Renal cortical epithelial cell (primary cell): Measurements from ENCODE around the gene DHX35. TPM values are rescaled to one million over a fixed set of nuclear protein-coding genes. Genes with fewer than 3 reads are reported as not detected.
"Not testable (repeated sequence)": the region's sequence is repeated elsewhere in the genome, so short reads cannot be mapped to it uniquely, and the experiment has no call there.

ENCODE experiments used
- DNase-seq: peaks from one replicate; pipeline ENCODE4 v3.0.0-alpha.2; 2011; ENCODE audit warnings: low read depth
- total RNA-seq: library from RNA; depleted of rRNA; stranded (reverse); fragments of >200 nt; gene quantifications from 2 replicates; pipeline ENCODE4 v1.2.3, GENCODE V29; 2014

DHX35 gene
- total RNA-seq, 1 donor from 2014 or later, result 10.4 TPM

- no peak for DNase-seq
Measured at GRCh38 chr20:38975539-38976120, 13.5 kb downstream of the DHX35 start.

- no peak for DNase-seq
Measured at GRCh38 chr20:38979434-38979833, 17.3 kb downstream of the DHX35 start.

- no peak for DNase-seq
Measured at GRCh38 chr20:38979842-38980241, 17.7 kb downstream of the DHX35 start.

- no peak for DNase-seq
Measured at GRCh38 chr20:38982291-38982690, 20.1 kb downstream of the DHX35 start.

GRCh38 chr20:38985060-38985459, 22.9 kb downstream of the DHX35 start:
- peak; percentile 11 for DNase-seq

GRCh38 chr20:38985603-38986170, 23.5 kb downstream of the DHX35 start:
- DNase-seq, result peak; percentile 90

GRCh38 chr20:38986663-38987062, 24.5 kb downstream of the DHX35 start:
- no peak for DNase-seq

- DNase-seq, result no peak
Measured at GRCh38 chr20:38987777-38988176, 25.6 kb downstream of the DHX35 start.

- no peak for DNase-seq
Measured at GRCh38 chr20:38990728-38991127, 28.6 kb downstream of the DHX35 start.

GRCh38 chr20:38991814-38992704, 29.9 kb downstream of the DHX35 start:
- DNase-seq, result no peak

GRCh38 chr20:38995536-38996044, 33.4 kb downstream of the DHX35 start:
- DNase-seq, result no peak

GRCh38 chr20:38996866-38997265, 34.7 kb downstream of the DHX35 start:
- not testable (repeated sequence) for DNase-seq

GRCh38 chr20:38997622-38998021, 35.5 kb downstream of the DHX35 start:
- no peak for DNase-seq

GRCh38 chr20:38999217-38999616, 37.1 kb downstream of the DHX35 start:
- DNase-seq, result no peak

- no peak for DNase-seq
Measured at GRCh38 chr20:38999965-39000910, 38.1 kb downstream of the DHX35 start.

- peak; percentile 33 for DNase-seq
Measured at GRCh38 chr20:39004508-39004907, 42.4 kb downstream of the DHX35 start.

- DNase-seq, result no peak
Measured at GRCh38 chr20:39009348-39009747, 47.2 kb downstream of the DHX35 start.

- no peak for DNase-seq
Measured at GRCh38 chr20:39010496-39010895, 48.4 kb downstream of the DHX35 start.

GRCh38 chr20:39013662-39014109, 51.5 kb downstream of the DHX35 start:
- peak; percentile 52 for DNase-seq

- DNase-seq, result no peak
Measured at GRCh38 chr20:39016041-39016440, 53.9 kb downstream of the DHX35 start.

GRCh38 chr20:39016506-39016905, 54.4 kb downstream of the DHX35 start:
- peak; percentile 8 for DNase-seq
